ENCODE measurements around the gene TKTL1. TPM values are rescaled to one million over a fixed set of nuclear protein-coding genes. Genes with fewer than 3 reads are reported as not detected.

The TKTL1 gene
- total RNA-seq, 1 experiment from 2014 or later: not detected

DNA sequence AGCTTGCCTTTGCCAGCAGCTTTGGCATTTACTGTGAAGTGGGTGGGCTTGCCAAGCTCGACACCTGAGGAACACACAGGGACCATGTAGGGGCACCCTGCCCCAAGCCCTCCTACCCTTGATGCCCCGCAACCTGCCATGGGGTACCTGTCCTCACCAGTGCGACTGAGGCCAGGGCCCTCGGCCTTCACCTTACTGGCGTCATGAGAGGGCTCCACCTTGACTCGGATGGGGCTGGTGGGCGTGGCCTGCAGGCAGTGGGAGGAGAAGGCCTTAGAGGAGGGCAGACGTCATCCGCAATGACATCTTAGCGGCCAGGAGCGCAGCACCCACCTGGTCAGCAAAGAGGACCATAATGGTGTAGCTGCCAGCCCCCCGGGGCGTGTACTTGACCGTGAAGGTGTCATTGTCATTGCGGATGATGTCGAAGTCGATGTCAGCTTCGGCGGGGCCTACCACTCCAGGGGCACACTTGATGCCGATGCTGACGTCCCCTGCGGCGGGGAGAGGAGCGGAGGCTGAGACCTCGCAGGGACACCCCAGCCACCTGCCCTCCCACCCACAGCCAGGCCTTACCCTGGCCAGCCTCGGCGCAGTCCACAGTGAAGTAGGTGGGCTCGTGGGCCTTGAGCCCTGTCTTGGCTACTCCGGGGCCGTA is 66.6 kb downstream of the TKTL1 start:
- no peaks in the 10 kb centered on the region for H3K9me3 ChIP-seq (ENCODE audit: low read depth, low read length, poor library complexity, severe bottlenecking)
- TF ChIP-seq EZH2 (IDR thresholded peaks at IDR 0.05; ENCODE audit: borderline replicate concordance, low read depth, low read length, poor library complexity, severe bottlenecking): no peak
- TF ChIP-seq, protein P1, sequence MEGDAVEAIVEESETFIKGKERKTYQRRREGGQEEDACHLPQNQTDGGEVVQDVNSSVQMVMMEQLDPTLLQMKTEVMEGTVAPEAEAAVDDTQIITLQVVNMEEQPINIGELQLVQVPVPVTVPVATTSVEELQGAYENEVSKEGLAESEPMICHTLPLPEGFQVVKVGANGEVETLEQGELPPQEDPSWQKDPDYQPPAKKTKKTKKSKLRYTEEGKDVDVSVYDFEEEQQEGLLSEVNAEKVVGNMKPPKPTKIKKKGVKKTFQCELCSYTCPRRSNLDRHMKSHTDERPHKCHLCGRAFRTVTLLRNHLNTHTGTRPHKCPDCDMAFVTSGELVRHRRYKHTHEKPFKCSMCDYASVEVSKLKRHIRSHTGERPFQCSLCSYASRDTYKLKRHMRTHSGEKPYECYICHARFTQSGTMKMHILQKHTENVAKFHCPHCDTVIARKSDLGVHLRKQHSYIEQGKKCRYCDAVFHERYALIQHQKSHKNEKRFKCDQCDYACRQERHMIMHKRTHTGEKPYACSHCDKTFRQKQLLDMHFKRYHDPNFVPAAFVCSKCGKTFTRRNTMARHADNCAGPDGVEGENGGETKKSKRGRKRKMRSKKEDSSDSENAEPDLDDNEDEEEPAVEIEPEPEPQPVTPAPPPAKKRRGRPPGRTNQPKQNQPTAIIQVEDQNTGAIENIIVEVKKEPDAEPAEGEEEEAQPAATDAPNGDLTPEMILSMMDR (conservative IDR thresholded peaks at IDR 0.05; ENCODE audit: low read depth, low read length): no peak
- CTCF ChIA-PET: no interaction called here
- BruUV-seq (replicated peaks): no TSS peak
- intact Hi-C loops (cut with micrococcal nuclease; ENCODE audit: unreplicated experiment): no loop called here
- H3K27ac ChIP-seq (ENCODE audit: low read depth, low read length, poor library complexity, severe bottlenecking): no peak overlapping the region
- no peak overlapping the region for H3K4me3 ChIP-seq (ENCODE audit: low read depth, low read length, poor library complexity, severe bottlenecking)
- no peak for DNase-seq (ENCODE audit: low spot score)
- POLR2A ChIA-PET (ENCODE audit: low non-redundant PET): no interaction called here
- H3K4me1 ChIP-seq (ENCODE audit: insufficient read depth, low read length, poor library complexity, severe bottlenecking): no peaks in the 10 kb centered on the region
- no peaks in the 10 kb centered on the region for H3K27me3 ChIP-seq (replicated peaks; ENCODE audit: insufficient read depth, low read depth, low read length, poor library complexity)
- H3K36me3 ChIP-seq (ENCODE audit: insufficient read depth, low read length, poor library complexity, severe bottlenecking): peaks cover 96% of the 10 kb centered on the region

DNA sequence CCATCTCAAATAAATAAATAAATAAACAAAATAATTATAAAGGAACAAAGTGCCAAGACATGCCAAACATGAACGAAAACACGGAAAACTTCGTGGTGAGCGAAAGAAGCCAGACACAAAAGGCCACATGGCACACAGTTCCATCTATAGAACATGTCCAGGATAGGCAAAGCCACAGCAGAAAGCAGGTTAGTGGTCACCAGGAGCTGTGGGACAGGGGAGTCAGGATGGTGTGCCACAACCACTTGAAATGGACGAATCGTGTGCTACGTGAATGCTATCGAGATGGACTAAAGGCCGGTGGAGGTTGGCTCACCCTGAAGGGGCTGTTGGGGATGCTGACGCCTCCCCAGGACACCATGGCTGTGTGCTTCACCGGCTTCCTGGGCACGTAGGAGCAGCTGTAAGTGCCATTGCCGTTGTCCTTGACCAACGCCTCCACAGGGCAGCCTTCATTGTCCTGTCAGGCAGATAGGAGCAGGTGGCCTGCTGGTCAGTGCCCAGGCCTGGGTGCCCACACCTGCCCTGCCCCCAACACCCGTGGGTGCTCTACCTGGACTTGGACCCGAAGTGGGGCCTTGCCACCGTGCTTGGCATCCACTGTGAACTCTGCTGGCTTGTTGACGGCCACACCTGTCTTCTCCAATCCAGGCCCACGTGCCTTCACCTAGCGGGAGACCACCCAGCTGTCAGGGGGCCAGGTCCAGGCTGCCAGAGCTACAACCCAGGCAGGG is 68.3 kb downstream of the TKTL1 start:
- no TSS peak for BruUV-seq (replicated peaks)
- TF ChIP-seq EZH2 (IDR thresholded peaks at IDR 0.05; ENCODE audit: borderline replicate concordance, low read depth, low read length, poor library complexity, severe bottlenecking): no peak
- TF ChIP-seq, protein P1 (conservative IDR thresholded peaks at IDR 0.05; ENCODE audit: low read depth, low read length): no peak

DNA sequence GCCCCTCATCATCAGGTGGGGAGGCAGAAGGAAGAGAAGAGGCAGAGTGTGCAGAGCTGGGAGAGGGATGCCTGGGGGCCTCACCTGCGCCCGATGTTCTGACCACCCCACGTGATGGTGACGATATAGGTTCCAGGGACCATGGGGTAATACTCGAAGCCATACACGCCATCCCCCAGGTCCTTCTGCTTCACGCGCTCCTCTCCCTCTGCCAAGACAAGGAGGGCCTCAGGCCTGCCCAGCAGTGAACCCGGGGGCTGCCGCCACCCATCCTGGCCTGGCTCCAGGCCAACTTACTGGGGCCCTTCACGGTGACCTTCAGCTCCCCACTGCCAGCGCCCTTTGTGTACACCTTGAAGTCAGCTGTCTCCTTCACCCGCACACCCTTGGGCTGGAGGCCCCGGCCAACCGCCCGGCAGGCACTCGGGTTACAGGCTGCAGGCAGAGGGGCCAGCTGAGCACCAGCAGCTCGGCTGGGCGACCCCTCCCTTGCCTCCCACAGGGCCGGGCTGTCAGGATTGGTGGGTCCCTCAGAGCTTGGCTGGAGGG is 69.5 kb downstream of the TKTL1 start:
- POLR2A ChIA-PET (ENCODE audit: low non-redundant PET): no interaction called here
- no TSS peak for BruUV-seq (replicated peaks)
- CTCF ChIA-PET: no interaction called here

More for the DNA sequence above, 68.3 kb downstream of the TKTL1 start:
- no peaks in the 10 kb centered on the region for H3K27me3 ChIP-seq (replicated peaks; ENCODE audit: insufficient read depth, low read depth, low read length, poor library complexity)
- H3K27ac ChIP-seq (ENCODE audit: low read depth, low read length, poor library complexity, severe bottlenecking): no peak overlapping the region
- intact Hi-C loops (cut with micrococcal nuclease; ENCODE audit: unreplicated experiment): no loop called here
- DNase-seq (ENCODE audit: low spot score): no peak
- H3K4me3 ChIP-seq (ENCODE audit: low read depth, low read length, poor library complexity, severe bottlenecking): no peak overlapping the region
- H3K9me3 ChIP-seq (ENCODE audit: low read depth, low read length, poor library complexity, severe bottlenecking): no peaks in the 10 kb centered on the region
- H3K4me1 ChIP-seq (ENCODE audit: insufficient read depth, low read length, poor library complexity, severe bottlenecking): peaks cover 5% of the 10 kb centered on the region
- peaks cover 90% of the 10 kb centered on the region for H3K36me3 ChIP-seq (ENCODE audit: insufficient read depth, low read length, poor library complexity, severe bottlenecking)
- ChIA-PET POLR2A (ENCODE audit: low non-redundant PET) (no interaction called here), CTCF (no interaction called here)

More for the DNA sequence above, 69.5 kb downstream of the TKTL1 start:
- intact Hi-C loops (cut with micrococcal nuclease; ENCODE audit: unreplicated experiment): no loop called here
- H3K4me1 ChIP-seq (ENCODE audit: insufficient read depth, low read length, poor library complexity, severe bottlenecking): peaks cover 5% of the 10 kb centered on the region
- no peaks in the 10 kb centered on the region for H3K9me3 ChIP-seq (ENCODE audit: low read depth, low read length, poor library complexity, severe bottlenecking)
- H3K27me3 ChIP-seq (replicated peaks; ENCODE audit: insufficient read depth, low read depth, low read length, poor library complexity): no peaks in the 10 kb centered on the region
- no peak for DNase-seq (ENCODE audit: low spot score)
- H3K4me3 ChIP-seq (ENCODE audit: low read depth, low read length, poor library complexity, severe bottlenecking): no peak overlapping the region
- no peak overlapping the region for H3K27ac ChIP-seq (ENCODE audit: low read depth, low read length, poor library complexity, severe bottlenecking)
- TF ChIP-seq, protein P1 (conservative IDR thresholded peaks at IDR 0.05; ENCODE audit: low read depth, low read length): no peak
- TF ChIP-seq EZH2 (IDR thresholded peaks at IDR 0.05; ENCODE audit: borderline replicate concordance, low read depth, low read length, poor library complexity, severe bottlenecking): no peak
- H3K36me3 ChIP-seq (ENCODE audit: insufficient read depth, low read length, poor library complexity, severe bottlenecking): peaks cover 78% of the 10 kb centered on the region

Measured in A673 (cell line).